Measurements from ENCODE around the gene RABAC1. TPM values are rescaled to one million over a fixed set of nuclear protein-coding genes. Genes with fewer than 3 reads are reported as not detected.

RABAC1 gene
- total RNA-seq, 1 donor from 2014 or later: 146 TPM

DNA sequence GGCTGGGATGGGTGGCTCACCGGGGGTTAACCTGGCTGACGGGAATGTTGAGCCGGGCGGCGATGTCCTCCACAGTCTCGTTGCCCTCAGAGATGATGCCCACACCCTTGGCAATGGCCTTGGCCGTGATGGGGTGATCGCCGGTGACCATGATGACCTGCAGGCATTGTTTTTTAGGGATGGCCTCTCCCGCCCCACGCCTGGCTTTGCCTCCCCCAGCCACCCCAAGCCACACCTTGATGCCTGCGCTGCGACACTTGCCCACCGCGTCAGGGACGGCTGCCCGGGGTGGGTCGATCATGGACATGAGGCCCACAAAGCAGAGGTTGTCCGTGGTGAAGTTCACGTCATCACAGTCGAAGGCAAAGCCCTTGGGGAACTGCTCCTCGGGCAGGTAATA, 18.8 kb upstream of the RABAC1 start:
- TF ChIP-seq, protein P1, sequence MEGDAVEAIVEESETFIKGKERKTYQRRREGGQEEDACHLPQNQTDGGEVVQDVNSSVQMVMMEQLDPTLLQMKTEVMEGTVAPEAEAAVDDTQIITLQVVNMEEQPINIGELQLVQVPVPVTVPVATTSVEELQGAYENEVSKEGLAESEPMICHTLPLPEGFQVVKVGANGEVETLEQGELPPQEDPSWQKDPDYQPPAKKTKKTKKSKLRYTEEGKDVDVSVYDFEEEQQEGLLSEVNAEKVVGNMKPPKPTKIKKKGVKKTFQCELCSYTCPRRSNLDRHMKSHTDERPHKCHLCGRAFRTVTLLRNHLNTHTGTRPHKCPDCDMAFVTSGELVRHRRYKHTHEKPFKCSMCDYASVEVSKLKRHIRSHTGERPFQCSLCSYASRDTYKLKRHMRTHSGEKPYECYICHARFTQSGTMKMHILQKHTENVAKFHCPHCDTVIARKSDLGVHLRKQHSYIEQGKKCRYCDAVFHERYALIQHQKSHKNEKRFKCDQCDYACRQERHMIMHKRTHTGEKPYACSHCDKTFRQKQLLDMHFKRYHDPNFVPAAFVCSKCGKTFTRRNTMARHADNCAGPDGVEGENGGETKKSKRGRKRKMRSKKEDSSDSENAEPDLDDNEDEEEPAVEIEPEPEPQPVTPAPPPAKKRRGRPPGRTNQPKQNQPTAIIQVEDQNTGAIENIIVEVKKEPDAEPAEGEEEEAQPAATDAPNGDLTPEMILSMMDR (IDR thresholded peaks at IDR 0.05; ENCODE audit: unreplicated experiment): no peak
- Mint-ChIP-seq H3K4me3 (ENCODE audit: unreplicated experiment) (no peak overlapping the region), H3K36me3 (ENCODE audit: low read depth, unreplicated experiment) (no peaks in the 10 kb centered on the region), H3K9me3 (ENCODE audit: unreplicated experiment) (no peaks in the 10 kb centered on the region), H3K27ac (ENCODE audit: unreplicated experiment) (no peak overlapping the region), H3K27me3 (ENCODE audit: unreplicated experiment) (no peaks in the 10 kb centered on the region), H3K4me1 (ENCODE audit: unreplicated experiment) (no peaks in the 10 kb centered on the region)
- no peak for DNase-seq (ENCODE audit: low spot score)

DNA sequence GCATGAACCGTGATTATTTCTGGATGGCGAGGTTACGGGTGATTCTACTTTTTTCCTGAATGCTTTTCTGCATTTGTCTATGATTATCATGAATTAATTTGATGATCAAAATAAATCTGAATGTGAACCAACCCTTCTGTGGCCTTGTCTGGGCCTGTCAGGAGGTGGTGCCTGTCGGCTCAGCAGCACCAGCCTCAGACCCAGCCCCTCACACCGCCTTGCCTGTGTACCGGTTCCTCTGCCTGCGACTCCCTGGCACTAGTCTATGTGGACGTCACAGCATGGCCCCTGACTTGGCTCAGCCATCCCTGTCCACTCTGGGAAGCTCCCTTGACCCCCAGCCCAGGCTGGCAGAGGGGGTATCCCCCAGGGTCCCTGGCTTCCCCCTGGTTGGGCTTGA, 15.5 kb upstream of the RABAC1 start:
- Mint-ChIP-seq H3K9me3 (ENCODE audit: unreplicated experiment) (no peaks in the 10 kb centered on the region), H3K36me3 (ENCODE audit: low read depth, unreplicated experiment) (no peaks in the 10 kb centered on the region), H3K4me1 (ENCODE audit: unreplicated experiment) (no peaks in the 10 kb centered on the region), H3K27ac (ENCODE audit: unreplicated experiment) (no peak overlapping the region), H3K4me3 (ENCODE audit: unreplicated experiment) (no peak overlapping the region), H3K27me3 (ENCODE audit: unreplicated experiment) (peaks cover 2% of the 10 kb centered on the region)
- TF ChIP-seq, protein P1 (IDR thresholded peaks at IDR 0.05; ENCODE audit: unreplicated experiment): no peak
- no peak for DNase-seq (ENCODE audit: low spot score)

DNA sequence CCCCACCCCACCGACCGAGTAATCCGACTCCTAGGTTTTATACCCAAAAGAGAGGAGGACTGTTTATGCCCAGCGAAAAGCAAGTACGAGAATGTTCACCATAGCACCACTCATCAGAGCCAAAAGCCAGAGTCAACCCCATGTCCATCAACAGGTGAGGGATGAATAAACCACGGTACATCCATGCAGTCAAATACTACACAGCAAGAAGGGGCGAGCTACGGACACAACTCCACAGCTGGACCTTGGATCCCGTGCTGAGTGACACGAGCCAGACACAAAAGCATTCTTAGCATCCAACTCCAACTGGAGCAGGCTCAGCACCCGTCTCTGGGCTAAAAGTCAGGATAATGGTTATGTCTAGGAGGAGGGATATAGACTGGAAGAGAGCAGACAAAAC, 12.2 kb upstream of the RABAC1 start:
- Mint-ChIP-seq H3K4me1 (ENCODE audit: unreplicated experiment) (no peaks in the 10 kb centered on the region), H3K27me3 (ENCODE audit: unreplicated experiment) (peaks cover 10% of the 10 kb centered on the region), H3K4me3 (ENCODE audit: unreplicated experiment) (no peak overlapping the region), H3K27ac (ENCODE audit: unreplicated experiment) (no peak overlapping the region), H3K36me3 (ENCODE audit: low read depth, unreplicated experiment) (no peaks in the 10 kb centered on the region), H3K9me3 (ENCODE audit: unreplicated experiment) (no peaks in the 10 kb centered on the region)
- DNase-seq (ENCODE audit: low spot score): no peak
- TF ChIP-seq, protein P1 (IDR thresholded peaks at IDR 0.05; ENCODE audit: unreplicated experiment): no peak

DNA sequence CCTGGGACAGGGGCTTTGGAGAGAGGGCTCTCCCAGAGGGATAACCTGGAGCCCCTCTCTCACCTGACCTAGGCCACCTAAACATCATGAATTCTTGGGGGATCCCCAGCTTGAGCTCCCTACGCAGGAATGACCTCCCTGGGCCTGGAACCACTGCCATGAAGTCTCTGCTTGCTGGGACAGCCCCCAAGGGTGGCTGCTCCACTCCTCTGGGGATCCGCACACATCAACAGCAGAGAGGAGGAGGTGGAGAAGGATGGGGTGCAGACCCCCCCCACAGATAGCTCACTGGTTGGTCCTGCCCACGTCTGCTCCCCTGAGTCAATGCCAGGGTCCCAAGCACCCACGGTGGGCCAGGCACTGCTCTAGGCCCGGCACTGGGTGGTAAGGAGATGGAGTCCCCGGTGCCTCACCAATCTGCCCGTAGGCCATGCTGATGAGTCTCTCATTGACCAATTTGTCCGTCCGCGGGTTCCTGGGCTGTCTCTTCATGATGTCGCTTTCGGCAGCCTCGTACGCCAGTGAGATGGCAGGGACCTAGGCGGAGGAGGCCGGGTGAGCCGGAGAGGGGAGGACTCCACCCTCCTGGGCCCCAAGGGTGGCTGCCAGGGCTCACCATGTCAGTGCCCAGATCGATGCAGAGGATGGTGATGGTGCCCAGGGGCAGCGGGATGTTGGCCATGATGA, 10.8 kb upstream of the RABAC1 start:
- TF ChIP-seq, protein P1 (IDR thresholded peaks at IDR 0.05; ENCODE audit: unreplicated experiment): no peak
- Mint-ChIP-seq H3K4me3 (ENCODE audit: unreplicated experiment) (no peak overlapping the region), H3K4me1 (ENCODE audit: unreplicated experiment) (no peaks in the 10 kb centered on the region), H3K36me3 (ENCODE audit: low read depth, unreplicated experiment) (no peaks in the 10 kb centered on the region), H3K9me3 (ENCODE audit: unreplicated experiment) (no peaks in the 10 kb centered on the region), H3K27me3 (ENCODE audit: unreplicated experiment) (peaks cover 12% of the 10 kb centered on the region), H3K27ac (ENCODE audit: unreplicated experiment) (no peak overlapping the region)
- DNase-seq (ENCODE audit: low spot score): no peak

DNA sequence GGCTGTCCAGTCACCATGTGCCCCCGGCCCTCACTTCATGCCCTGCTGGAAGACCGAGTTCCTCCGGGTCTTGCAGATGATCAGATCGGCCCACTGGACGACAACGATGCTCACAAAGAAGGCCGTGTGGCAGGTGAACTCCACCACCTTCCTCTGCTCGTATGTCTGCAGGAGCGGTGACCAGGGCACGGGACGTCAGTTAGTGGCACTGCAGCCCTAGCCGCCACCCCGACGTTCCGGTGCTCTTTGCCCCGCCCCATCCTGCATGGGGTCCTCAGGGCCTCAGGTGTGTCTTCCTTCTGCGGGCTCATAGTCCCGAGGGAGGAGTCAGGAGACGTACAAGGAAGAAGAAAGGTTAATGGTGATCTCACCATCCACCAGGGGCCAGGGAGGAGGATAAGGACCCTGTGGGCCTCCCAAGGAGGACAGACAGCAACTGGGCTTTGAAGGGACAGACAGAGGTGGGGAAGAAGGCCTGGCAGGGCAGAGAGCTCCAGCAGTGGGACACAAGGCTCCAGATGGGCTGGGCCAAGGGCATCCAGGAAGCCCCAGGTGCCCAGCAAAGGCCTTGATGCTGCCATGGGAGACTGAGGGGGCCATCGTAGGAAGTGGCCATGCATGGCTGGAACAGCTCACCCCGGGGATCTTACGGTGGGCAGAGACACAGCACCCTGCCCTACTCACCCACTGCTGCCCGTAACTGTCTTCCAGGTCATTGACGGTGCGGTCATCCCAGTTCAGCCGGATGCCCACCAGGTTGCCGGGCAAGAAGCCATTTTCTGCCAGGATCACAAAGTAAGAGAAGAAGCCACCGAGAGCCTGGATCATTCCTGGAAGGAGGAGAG, 9.9 kb upstream of the RABAC1 start:
- no peaks in the 10 kb centered on the region for H3K4me1 Mint-ChIP-seq (ENCODE audit: unreplicated experiment)
- TF ChIP-seq, protein P1 (IDR thresholded peaks at IDR 0.05; ENCODE audit: unreplicated experiment): no peak
- no peak overlapping the region for H3K27ac Mint-ChIP-seq (ENCODE audit: unreplicated experiment)
- H3K36me3 Mint-ChIP-seq (ENCODE audit: low read depth, unreplicated experiment): no peaks in the 10 kb centered on the region
- peak overlapping the region; percentile 59 for H3K4me3 Mint-ChIP-seq (ENCODE audit: unreplicated experiment)
- DNase-seq (ENCODE audit: low spot score): no peak
- no peaks in the 10 kb centered on the region for H3K9me3 Mint-ChIP-seq (ENCODE audit: unreplicated experiment)
- H3K27me3 Mint-ChIP-seq (ENCODE audit: unreplicated experiment): peaks cover 12% of the 10 kb centered on the region

Data from endothelial cell (in vitro differentiated cells).